Mesothelial cell of epicardium (in vitro differentiated cells): Measurements from ENCODE around the gene PLEKHA7. TPM values are rescaled to one million over a fixed set of nuclear protein-coding genes. Genes with fewer than 3 reads are reported as not detected.

ENCODE experiments used
- DNase-seq, 2 experiments: peaks; one replicate each; pipeline ENCODE4 v3.0.0; 2021; ENCODE audit warnings: low spot score in 2 of 2; ENCODE audit not compliant: unreplicated experiment in 2 of 2
- H3K27ac Mint-ChIP-seq: 2 replicates; pipeline ENCODE4 v1.8.0; 2021; ENCODE audit warnings: mixed read lengths
- H3K27me3 Mint-ChIP-seq: 2 replicates; pipeline ENCODE4 v1.8.0; 2021; ENCODE audit warnings: low read depth, mixed read lengths
- H3K36me3 Mint-ChIP-seq: 2 replicates; pipeline ENCODE4 v1.8.0; 2021; ENCODE audit warnings: mixed read lengths
- H3K4me1 Mint-ChIP-seq: 2 replicates; pipeline ENCODE4 v1.8.0; 2021; ENCODE audit warnings: mixed read lengths
- H3K4me3 Mint-ChIP-seq: 2 replicates; pipeline ENCODE4 v1.8.0; 2021; ENCODE audit warnings: mild to moderate bottlenecking, moderate library complexity, mixed read lengths
- H3K9me3 Mint-ChIP-seq: 2 replicates; pipeline ENCODE4 v1.8.0; 2021; ENCODE audit warnings: mixed read lengths
- total RNA-seq: library from RNA; stranded (reverse); gene quantifications from 3 replicates; pipeline ENCODE4 v1.2.1, GENCODE V29; 2021
- TF ChIP-seq, protein P1 (sequence below): fragments of 200-600 bp; sonication (generic); IDR thresholded peaks from one replicate; pipeline ENCODE4 v1.5.0; 2021; ENCODE audit warnings: antibody characterized with exemption; ENCODE audit not compliant: unreplicated experiment

Gene PLEKHA7
- total RNA-seq, 1 donor from 2014 or later = 30.5 TPM

DNA sequence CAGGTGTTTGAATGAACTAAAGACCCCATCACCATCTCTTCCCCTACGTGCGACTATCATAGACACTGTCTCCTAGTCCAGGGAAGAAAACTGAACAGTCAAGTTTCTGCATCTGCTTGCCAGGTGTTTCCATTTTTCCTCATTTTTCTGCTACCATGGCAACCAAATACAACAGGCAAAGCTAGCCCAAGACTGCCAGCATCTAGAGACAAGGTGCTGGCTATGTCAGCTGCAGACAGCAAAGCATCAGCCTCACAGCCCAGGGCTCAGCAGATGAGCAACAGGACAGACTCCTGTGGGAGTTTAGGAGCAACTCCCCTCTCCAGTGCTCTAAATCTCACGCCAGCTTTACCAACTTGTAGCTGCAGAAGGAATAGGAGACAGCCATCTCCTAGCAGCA is 151.5 kb downstream of the PLEKHA7 start:
- DNase-seq = no peak
- TF ChIP-seq, protein P1, sequence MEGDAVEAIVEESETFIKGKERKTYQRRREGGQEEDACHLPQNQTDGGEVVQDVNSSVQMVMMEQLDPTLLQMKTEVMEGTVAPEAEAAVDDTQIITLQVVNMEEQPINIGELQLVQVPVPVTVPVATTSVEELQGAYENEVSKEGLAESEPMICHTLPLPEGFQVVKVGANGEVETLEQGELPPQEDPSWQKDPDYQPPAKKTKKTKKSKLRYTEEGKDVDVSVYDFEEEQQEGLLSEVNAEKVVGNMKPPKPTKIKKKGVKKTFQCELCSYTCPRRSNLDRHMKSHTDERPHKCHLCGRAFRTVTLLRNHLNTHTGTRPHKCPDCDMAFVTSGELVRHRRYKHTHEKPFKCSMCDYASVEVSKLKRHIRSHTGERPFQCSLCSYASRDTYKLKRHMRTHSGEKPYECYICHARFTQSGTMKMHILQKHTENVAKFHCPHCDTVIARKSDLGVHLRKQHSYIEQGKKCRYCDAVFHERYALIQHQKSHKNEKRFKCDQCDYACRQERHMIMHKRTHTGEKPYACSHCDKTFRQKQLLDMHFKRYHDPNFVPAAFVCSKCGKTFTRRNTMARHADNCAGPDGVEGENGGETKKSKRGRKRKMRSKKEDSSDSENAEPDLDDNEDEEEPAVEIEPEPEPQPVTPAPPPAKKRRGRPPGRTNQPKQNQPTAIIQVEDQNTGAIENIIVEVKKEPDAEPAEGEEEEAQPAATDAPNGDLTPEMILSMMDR = no peak

DNA sequence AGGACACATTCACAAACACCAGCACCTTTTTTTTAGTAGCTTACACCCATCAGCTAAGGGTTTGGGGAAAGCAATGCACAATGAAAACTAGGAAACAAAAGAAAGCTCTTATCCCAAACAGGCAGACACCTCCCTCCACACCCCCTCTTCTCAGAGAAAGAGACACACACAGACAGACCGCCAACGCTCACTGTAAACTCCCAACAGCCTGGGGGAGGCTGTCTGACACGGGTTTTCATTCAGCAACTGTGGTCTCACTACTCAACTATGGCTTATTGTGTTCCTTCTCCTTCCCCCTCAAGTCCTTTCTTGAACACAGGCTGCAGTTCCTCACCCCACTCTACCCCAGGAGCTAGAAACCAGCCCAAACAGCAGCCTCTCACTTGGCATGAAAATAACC is 152.4 kb downstream of the PLEKHA7 start:
- no peak overlapping the region for H3K4me3 Mint-ChIP-seq
- H3K4me1 Mint-ChIP-seq = peaks cover 35% of the 10 kb centered on the region
- peak overlapping the region; percentile 57 for H3K27ac Mint-ChIP-seq
- DNase-seq = no peak
- TF ChIP-seq, protein P1 = no peak
- H3K27me3 Mint-ChIP-seq = no peaks in the 10 kb centered on the region
- H3K36me3 Mint-ChIP-seq = peaks cover 3% of the 10 kb centered on the region
- H3K9me3 Mint-ChIP-seq = no peaks in the 10 kb centered on the region

More for the DNA sequence above, 151.5 kb downstream of the PLEKHA7 start:
- Mint-ChIP-seq H3K27ac (peak overlapping the region; percentile 57), H3K27me3 (no peaks in the 10 kb centered on the region), H3K36me3 (peaks cover 3% of the 10 kb centered on the region), H3K4me1 (peaks cover 35% of the 10 kb centered on the region), H3K4me3 (no peak overlapping the region), H3K9me3 (no peaks in the 10 kb centered on the region)

DNA sequence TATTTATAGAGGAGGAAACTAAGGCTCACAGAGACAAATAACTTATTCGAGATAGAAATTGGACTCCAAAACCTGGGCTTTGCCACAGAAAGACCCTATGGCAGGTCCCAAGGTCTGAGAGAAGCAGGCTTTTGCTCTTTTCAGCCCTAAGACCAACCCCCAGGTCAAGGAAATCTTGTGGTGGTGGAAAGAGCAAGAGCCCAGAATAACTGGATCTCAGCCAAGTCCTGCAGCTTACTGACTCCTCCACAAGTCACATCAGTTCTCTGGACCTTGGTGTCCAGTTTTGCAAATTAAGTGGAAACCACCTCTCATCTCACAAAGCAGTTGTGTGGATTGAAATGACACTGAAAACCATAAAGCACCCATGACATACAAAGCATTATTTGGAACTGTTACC is 153.6 kb downstream of the PLEKHA7 start:
- peaks cover 3% of the 10 kb centered on the region for H3K36me3 Mint-ChIP-seq
- DNase-seq = no peak
- no peak overlapping the region for H3K27ac Mint-ChIP-seq
- H3K27me3 Mint-ChIP-seq = no peaks in the 10 kb centered on the region
- no peak overlapping the region for H3K4me3 Mint-ChIP-seq
- peaks cover 35% of the 10 kb centered on the region for H3K4me1 Mint-ChIP-seq
- TF ChIP-seq, protein P1 = no peak
- H3K9me3 Mint-ChIP-seq = no peaks in the 10 kb centered on the region

DNA sequence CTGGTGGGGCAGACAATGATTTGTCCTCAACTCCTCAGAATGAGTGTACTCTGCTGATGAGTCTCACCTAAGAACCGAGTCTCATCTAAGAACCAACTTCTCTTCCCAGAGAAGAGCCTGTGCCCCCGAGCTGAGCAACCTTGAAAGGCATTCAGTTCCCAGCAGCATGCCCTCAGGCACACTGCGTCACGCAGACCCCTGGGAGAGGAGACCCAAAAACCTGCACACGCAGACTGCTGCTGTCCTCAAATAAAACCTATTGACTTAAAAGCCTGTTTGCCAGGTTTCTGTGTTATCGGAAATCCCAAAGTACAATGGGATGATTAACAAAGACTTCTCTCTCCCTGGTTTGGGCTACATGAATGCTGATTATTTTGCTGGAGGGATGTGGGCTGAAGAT is 154.6 kb downstream of the PLEKHA7 start:
- Mint-ChIP-seq H3K4me3 (no peak overlapping the region), H3K4me1 (peaks cover 35% of the 10 kb centered on the region), H3K9me3 (no peaks in the 10 kb centered on the region), H3K27me3 (no peaks in the 10 kb centered on the region), H3K36me3 (peaks cover under 1% of the 10 kb centered on the region), H3K27ac (no peak overlapping the region)
- DNase-seq = no peak
- TF ChIP-seq, protein P1 = no peak

DNA sequence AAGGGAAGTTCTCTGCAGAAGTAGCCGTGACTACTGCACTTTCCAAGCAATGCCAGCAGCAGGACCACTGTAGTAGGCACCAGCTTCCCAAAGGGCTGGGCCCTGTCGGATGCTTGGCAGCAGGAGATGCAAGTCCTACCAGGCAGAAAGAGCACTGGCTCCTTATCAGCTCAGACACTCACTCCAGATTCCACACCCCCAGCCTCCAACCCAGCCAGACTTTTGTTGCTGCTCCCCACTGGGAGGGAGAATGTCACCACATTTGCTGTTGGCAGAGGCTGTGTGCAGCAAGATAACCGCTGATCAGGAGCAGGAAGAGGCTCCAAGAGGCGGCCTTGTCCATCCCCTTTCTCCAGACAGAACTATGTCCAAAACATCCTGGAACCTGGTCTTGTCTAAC is 157.0 kb downstream of the PLEKHA7 start:
- TF ChIP-seq, protein P1 = no peak
- Mint-ChIP-seq H3K4me3 (no peak overlapping the region), H3K27ac (no peak overlapping the region)

DNA sequence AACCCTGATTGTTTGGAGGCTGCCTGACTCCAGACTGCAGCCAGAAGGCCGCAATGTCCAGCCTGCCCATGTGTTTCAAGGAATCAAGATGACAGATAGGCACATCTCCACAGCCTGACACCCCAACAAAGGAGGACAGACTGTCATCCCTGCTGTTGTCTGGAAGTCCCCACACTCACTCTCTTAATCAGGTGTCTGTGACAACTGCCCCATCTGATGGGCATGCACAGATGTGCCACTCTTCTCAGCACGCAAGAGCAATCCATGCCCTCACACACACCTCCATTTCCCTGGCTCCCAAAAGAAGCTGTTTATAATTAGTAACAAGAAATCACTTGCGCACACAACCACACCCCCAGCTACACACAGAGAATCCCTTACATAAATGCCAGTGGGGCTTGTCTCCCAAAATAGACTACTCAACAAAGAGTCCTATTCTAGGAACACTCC is 158.2 kb downstream of the PLEKHA7 start:
- no peak for DNase-seq
- no peaks in the 10 kb centered on the region for H3K9me3 Mint-ChIP-seq
- H3K4me3 Mint-ChIP-seq = no peak overlapping the region
- TF ChIP-seq, protein P1 = no peak
- peaks cover 12% of the 10 kb centered on the region for H3K4me1 Mint-ChIP-seq
- H3K36me3 Mint-ChIP-seq = peaks cover 6% of the 10 kb centered on the region
- H3K27me3 Mint-ChIP-seq = no peaks in the 10 kb centered on the region
- no peak overlapping the region for H3K27ac Mint-ChIP-seq

More for the DNA sequence above, 157.0 kb downstream of the PLEKHA7 start:
- H3K4me1 Mint-ChIP-seq = peaks cover 19% of the 10 kb centered on the region
- no peaks in the 10 kb centered on the region for H3K9me3 Mint-ChIP-seq
- H3K36me3 Mint-ChIP-seq = peaks cover 3% of the 10 kb centered on the region
- no peak for DNase-seq
- no peaks in the 10 kb centered on the region for H3K27me3 Mint-ChIP-seq
